GM10266 (cell line): ENCODE results near the gene OTOP3.

Source experiments
- DNase-seq: peaks from one replicate; pipeline ENCODE4 v3.0.0; 2012; ENCODE audit errors: extremely low spot score
- CTCF ChIP-seq: IDR thresholded peaks from 2 replicates; pipeline ENCODE4 v1.5.1; 2012; ENCODE audit warnings: mild to moderate bottlenecking, low read depth; ENCODE audit not compliant: control insufficient read depth, insufficient read depth; ENCODE audit errors: missing control alignments

The OTOP3 gene

DNA sequence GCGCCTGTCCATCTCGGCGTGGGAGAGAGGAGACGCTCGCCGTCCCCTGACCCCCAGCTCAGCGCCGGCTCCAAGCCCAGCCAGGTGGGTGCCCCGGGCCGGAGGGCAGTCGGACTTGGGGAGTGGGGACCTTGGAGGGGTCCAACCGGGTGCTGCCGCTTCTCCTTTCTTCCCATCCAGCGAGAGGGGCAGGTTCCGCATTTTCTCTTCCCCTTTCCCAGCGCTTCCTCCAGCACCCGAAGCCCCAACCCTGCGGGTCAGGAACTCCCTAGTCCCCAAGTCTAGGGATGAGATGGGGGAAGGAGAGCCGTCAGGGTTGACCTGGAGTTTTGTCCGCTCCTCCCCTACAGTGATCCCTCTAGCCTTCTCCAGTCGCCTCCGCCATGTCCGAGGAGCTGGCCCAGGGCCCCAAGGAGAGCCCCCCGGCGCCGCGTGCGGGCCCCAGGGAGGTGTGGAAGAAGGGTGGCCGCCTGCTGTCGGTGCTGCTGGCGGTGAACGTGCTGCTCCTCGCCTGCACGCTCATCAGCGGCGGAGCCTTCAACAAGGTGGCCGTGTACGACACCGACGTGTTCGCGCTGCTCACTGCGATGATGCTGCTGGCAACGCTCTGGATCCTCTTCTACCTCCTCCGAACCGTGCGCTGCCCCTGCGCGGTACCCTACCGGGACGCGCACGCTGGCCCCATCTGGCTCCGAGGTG, 11.3 kb upstream of the OTOP3 start, which contains the start of gene OTOP2:
Gene OTOP2 (plus strand): TSS at position 24 of the 699 bp plus-strand sequence. CDS start 360 bp downstream, at position 384.
- no peak for TF ChIP-seq CTCF
- no peak for DNase-seq

DNA sequence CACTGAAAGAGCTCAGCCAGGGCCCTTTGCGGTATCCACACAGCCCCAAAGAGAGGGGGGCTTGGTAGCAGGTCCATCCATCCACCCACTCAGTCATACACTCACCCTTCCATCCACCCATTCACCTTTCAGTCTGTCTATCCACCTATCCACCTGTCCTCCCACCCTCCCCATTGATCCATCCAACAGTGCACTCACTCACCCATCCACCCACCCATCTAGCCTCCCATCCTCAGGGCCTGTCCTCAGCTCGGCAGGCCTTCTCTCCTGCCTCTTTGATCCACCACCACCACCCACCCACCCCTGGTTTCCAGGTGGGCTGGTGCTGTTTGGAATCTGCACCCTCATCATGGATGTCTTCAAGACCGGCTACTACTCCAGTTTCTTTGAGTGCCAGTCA, 10.5 kb upstream of the OTOP3 start:
- DNase-seq = no peak
- no peak for TF ChIP-seq CTCF

DNA sequence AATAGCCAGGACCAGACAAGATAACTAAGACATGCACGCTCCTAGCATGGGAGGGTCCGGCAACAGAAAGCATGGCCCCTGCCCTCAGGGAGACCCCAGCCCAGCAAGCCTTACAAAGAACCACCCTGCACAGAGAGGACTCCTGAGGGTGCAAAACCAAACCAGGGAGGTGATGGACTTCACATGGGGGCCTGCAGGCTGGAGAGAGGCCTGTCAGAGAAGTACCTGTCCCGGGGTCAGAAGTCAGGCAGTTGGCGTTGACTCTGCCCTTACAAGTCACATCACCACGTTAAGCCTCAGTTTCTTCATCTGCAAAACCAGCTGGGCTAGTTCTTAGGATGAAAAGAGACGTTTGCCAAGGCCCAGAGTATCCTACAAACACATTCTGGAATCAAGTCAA, 6.9 kb upstream of the OTOP3 start:
- TF ChIP-seq CTCF = no peak
- no peak for DNase-seq

GRCh38 chr17:74930535-74931036, 5.1 kb upstream of the OTOP3 start:
- no peak for TF ChIP-seq CTCF
- no peak for DNase-seq

- DNase-seq = no peak
- no peak for TF ChIP-seq CTCF
Observed at GRCh38 chr17:74935048-74935447, 650 bp upstream of the OTOP3 start.

GRCh38 chr17:74936470-74936799, 737 bp downstream of the OTOP3 start:
- no peak for DNase-seq
- TF ChIP-seq CTCF = no peak
